Neural progenitor cell (in vitro differentiated cells): Measurements from ENCODE around the gene UQCR11.

Source experiments
- EZH2phosphoT487 ChIP-seq: fragments of 200-600 bp; sonication (generic); IDR thresholded peaks from 2 replicates; pipeline ENCODE4 v1.6.1; 2017; ENCODE audit warnings: antibody characterized with exemption
- TF ChIP-seq, protein P1 (sequence below): fragments of 200-600 bp; sonication (generic); IDR thresholded peaks from 2 replicates; pipeline ENCODE4 v1.5.1; 2017; ENCODE audit warnings: antibody characterized with exemption, mild to moderate bottlenecking

- TF ChIP-seq, protein P1, sequence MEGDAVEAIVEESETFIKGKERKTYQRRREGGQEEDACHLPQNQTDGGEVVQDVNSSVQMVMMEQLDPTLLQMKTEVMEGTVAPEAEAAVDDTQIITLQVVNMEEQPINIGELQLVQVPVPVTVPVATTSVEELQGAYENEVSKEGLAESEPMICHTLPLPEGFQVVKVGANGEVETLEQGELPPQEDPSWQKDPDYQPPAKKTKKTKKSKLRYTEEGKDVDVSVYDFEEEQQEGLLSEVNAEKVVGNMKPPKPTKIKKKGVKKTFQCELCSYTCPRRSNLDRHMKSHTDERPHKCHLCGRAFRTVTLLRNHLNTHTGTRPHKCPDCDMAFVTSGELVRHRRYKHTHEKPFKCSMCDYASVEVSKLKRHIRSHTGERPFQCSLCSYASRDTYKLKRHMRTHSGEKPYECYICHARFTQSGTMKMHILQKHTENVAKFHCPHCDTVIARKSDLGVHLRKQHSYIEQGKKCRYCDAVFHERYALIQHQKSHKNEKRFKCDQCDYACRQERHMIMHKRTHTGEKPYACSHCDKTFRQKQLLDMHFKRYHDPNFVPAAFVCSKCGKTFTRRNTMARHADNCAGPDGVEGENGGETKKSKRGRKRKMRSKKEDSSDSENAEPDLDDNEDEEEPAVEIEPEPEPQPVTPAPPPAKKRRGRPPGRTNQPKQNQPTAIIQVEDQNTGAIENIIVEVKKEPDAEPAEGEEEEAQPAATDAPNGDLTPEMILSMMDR = no peak
- TF ChIP-seq EZH2phosphoT487 = no peak
Observed at GRCh38 chr19:1646149-1646548, 40.9 kb upstream of the UQCR11 start.
